Tibial nerve (tissue), 4 donors: Measurements from ENCODE around the gene SUGP2.

Source experiments
- CTCF ChIP-seq, 5 experiments: fragments of 200-600 bp in 3 of 5; fragments of 450-650 bp in 2 of 5; sonication (generic) in 3 of 5; IDR thresholded peaks; one replicate each; pipeline ENCODE4 v1.5.1; 2016 to 2019; ENCODE audit warnings: antibody characterized with exemption in 5 of 5, mild to moderate bottlenecking in 3 of 5, moderate library complexity in 2 of 5
- EP300 ChIP-seq, 2 donors: sonication (generic); formaldehyde crosslinking; IDR thresholded peaks; one replicate each; pipeline ENCODE4 v1.6.1; 2017; ENCODE audit warnings: antibody characterized with exemption in 2 of 2, mild to moderate bottlenecking in 1 of 2
- POLR2A ChIP-seq, 2 donors: fragments of 450-650 bp; IDR thresholded peaks; one replicate each; pipeline ENCODE4 v1.6.1; 2017; ENCODE audit warnings: antibody characterized with exemption in 2 of 2, mild to moderate bottlenecking in 2 of 2, moderate library complexity in 2 of 2

- TF ChIP-seq CTCF (IDR thresholded peaks at IDR 0.05): no peak
- no peak for TF ChIP-seq POLR2A (IDR thresholded peaks at IDR 0.05)
- TF ChIP-seq EP300 (IDR thresholded peaks at IDR 0.05): no peak
Observed at GRCh38 chr19:19022380-19022961, 10.8 kb downstream of the SUGP2 start.
